ENCODE measurements around the gene TYMP.
A peak's percentile ranks its signal among the peaks of the same experiment; 100 is the strongest.

GRCh38 chr22:50542416-50542927 is 12.7 kb upstream of the TYMP start:
- TF ChIP-seq CTCF (IDR thresholded peaks at IDR 0.05) (peak in 3 of 6 experiments; percentile 38 to 67 (median 52)), POLR2A (IDR thresholded peaks at IDR 0.05) (peak in 1 of 4 donors; percentile 48)

Data from esophagus squamous epithelium (tissue), 4 donors.